Stomach smooth muscle (tissue), 2 donors: ENCODE measurements around the gene FLCN.

ENCODE experiments used
- H3K27ac ChIP-seq: one replicate; pipeline ENCODE4 v1.7.0; 2013; ENCODE audit warnings: mild to moderate bottlenecking, low read length, inconsistent platforms
- H3K27me3 ChIP-seq, 2 donors: one replicate each; pipeline ENCODE4 v1.7.0; 2013; ENCODE audit warnings: low read length in 2 of 2; ENCODE audit not compliant: insufficient read depth in 2 of 2, control insufficient read depth in 1 of 2
- H3K36me3 ChIP-seq, 2 donors: one replicate each; pipeline ENCODE4 v1.7.0; 2013; ENCODE audit warnings: low read length in 2 of 2; ENCODE audit not compliant: control insufficient read depth in 2 of 2, insufficient read depth in 2 of 2
- H3K4me1 ChIP-seq: one replicate; pipeline ENCODE4 v1.7.0; 2013; ENCODE audit warnings: low read length; ENCODE audit not compliant: control insufficient read depth, insufficient read depth
- H3K4me3 ChIP-seq, 2 donors: one replicate each; pipeline ENCODE4 v1.7.0; 2013; ENCODE audit warnings: low read length in 2 of 2
- H3K9ac ChIP-seq, 2 donors: one replicate each; pipeline ENCODE4 v1.7.0; 2013; ENCODE audit warnings: low read length in 2 of 2, mild to moderate bottlenecking in 1 of 2
- H3K9me3 ChIP-seq, 2 donors: one replicate each; pipeline ENCODE4 v1.7.0; 2013; ENCODE audit warnings: low read length in 2 of 2; ENCODE audit not compliant: control insufficient read depth in 2 of 2
- donor health status: healthy.
- donor health status: Pancreatic carcinoma.

The FLCN gene

GRCh38 chr17:17236295-17237025 is 508 bp downstream of the FLCN start:
- peaks cover 6 to 7% of the 10 kb centered on the region in 2 donors for H3K36me3 ChIP-seq
- peak overlapping the region; percentile 84 to 96 for H3K4me3 ChIP-seq
- H3K27ac ChIP-seq: peak overlapping the region; percentile 99
- peak overlapping the region; percentile 92 to 98 for H3K9ac ChIP-seq
- H3K27me3 ChIP-seq: no peaks in the 10 kb centered on the region
- no peaks in the 10 kb centered on the region for H3K9me3 ChIP-seq
- peaks cover 17% of the 10 kb centered on the region for H3K4me1 ChIP-seq

- H3K4me3 ChIP-seq: peak overlapping the region; percentile 84 to 96
- peaks cover 10 to 11% of the 10 kb centered on the region in 2 donors for H3K36me3 ChIP-seq
- peak overlapping the region; percentile 99 for H3K27ac ChIP-seq
- H3K9me3 ChIP-seq: no peaks in the 10 kb centered on the region
- H3K4me1 ChIP-seq: peaks cover 17% of the 10 kb centered on the region
- peak overlapping the region; percentile 92 to 98 for H3K9ac ChIP-seq
- no peaks in the 10 kb centered on the region for H3K27me3 ChIP-seq
Measured at GRCh38 chr17:17235212-17236174, 1.5 kb downstream of the FLCN start.

GRCh38 chr17:17232303-17232621 is 4.7 kb downstream of the FLCN start:
- Histone ChIP-seq H3K27me3 (no peaks in the 10 kb centered on the region), H3K36me3 (peaks cover 34 to 37% of the 10 kb centered on the region in 2 donors), H3K4me1 (peaks cover 17% of the 10 kb centered on the region), H3K9me3 (no peaks in the 10 kb centered on the region), H3K27ac (no peak overlapping the region), H3K9ac (no peak overlapping the region), H3K4me3 (no peak overlapping the region)

GRCh38 chr17:17231621-17232302 is 5.2 kb downstream of the FLCN start:
- no peak overlapping the region for H3K9ac ChIP-seq
- no peaks in the 10 kb centered on the region for H3K27me3 ChIP-seq
- no peaks in the 10 kb centered on the region for H3K9me3 ChIP-seq
- H3K27ac ChIP-seq: no peak overlapping the region
- no peak overlapping the region for H3K4me3 ChIP-seq
- H3K4me1 ChIP-seq: peaks cover 17% of the 10 kb centered on the region
- H3K36me3 ChIP-seq: peaks cover 38 to 41% of the 10 kb centered on the region in 2 donors

GRCh38 chr17:17229416-17230384 is 7.3 kb downstream of the FLCN start:
- H3K36me3 ChIP-seq: peaks cover 57 to 59% of the 10 kb centered on the region in 2 donors
- no peak overlapping the region for H3K27ac ChIP-seq

GRCh38 chr17:17228521-17229279 is 8.3 kb downstream of the FLCN start:
- H3K27ac ChIP-seq: no peak overlapping the region
- no peak overlapping the region for H3K9ac ChIP-seq
- no peaks in the 10 kb centered on the region for H3K27me3 ChIP-seq

More at GRCh38 chr17:17229416-17230384, 7.3 kb downstream of the FLCN start:
- Histone ChIP-seq H3K9me3 (no peaks in the 10 kb centered on the region), H3K4me1 (peaks cover 4% of the 10 kb centered on the region), H3K4me3 (no peak overlapping the region), H3K27me3 (no peaks in the 10 kb centered on the region), H3K9ac (no peak overlapping the region)

GRCh38 chr17:17227608-17228520 is 9.1 kb downstream of the FLCN start:
- H3K9ac ChIP-seq: no peak overlapping the region

More at GRCh38 chr17:17228521-17229279, 8.3 kb downstream of the FLCN start:
- Histone ChIP-seq H3K9me3 (no peaks in the 10 kb centered on the region), H3K4me1 (no peaks in the 10 kb centered on the region), H3K36me3 (peaks cover 63 to 67% of the 10 kb centered on the region in 2 donors), H3K4me3 (no peak overlapping the region)

GRCh38 chr17:17226451-17227265 is 10.3 kb downstream of the FLCN start:
- H3K9ac ChIP-seq: no peak overlapping the region
- no peak overlapping the region for H3K27ac ChIP-seq
- no peaks in the 10 kb centered on the region for H3K9me3 ChIP-seq
- H3K4me1 ChIP-seq: no peaks in the 10 kb centered on the region
- H3K36me3 ChIP-seq: peaks cover 73 to 77% of the 10 kb centered on the region in 2 donors
- no peaks in the 10 kb centered on the region for H3K27me3 ChIP-seq
- H3K4me3 ChIP-seq: no peak overlapping the region

More at GRCh38 chr17:17227608-17228520, 9.1 kb downstream of the FLCN start:
- H3K4me1 ChIP-seq: no peaks in the 10 kb centered on the region
- H3K36me3 ChIP-seq: peaks cover 69 to 73% of the 10 kb centered on the region in 2 donors
- H3K27ac ChIP-seq: no peak overlapping the region
- no peaks in the 10 kb centered on the region for H3K27me3 ChIP-seq
- no peak overlapping the region for H3K4me3 ChIP-seq
- H3K9me3 ChIP-seq: no peaks in the 10 kb centered on the region
